ENCODE results near the gene CD44.
A peak's percentile ranks its signal among the peaks of the same experiment; 100 is the strongest.
"Not testable (repeated sequence)": the region's sequence is repeated elsewhere in the genome, so short reads cannot be mapped to it uniquely, and the experiment has no call there.

The CD44 gene

GRCh38 chr11:35138943-35139721, at the start of gene CD44:
Gene CD44 (plus strand): TSS chr11:35139171. CDS start chr11:35139304, 133 bp downstream.
- no peak for TF ChIP-seq CTCF (IDR thresholded peaks at IDR 0.05; ENCODE audit: low read depth, low read length, missing control alignments)
- in situ Hi-C loops (cut with HindIII; ENCODE audit: low sequenced_read_pairs), result no loop called here
- DNase-seq (ENCODE audit: low read depth), result peak; percentile 72
- H3K4me3 ChIP-seq (ENCODE audit: low read depth, low read length), result peak within 1 kb of the TSS; percentile 96

GRCh38 chr11:35089666-35090065, 49.3 kb upstream of the CD44 start:
- no peak for DNase-seq (ENCODE audit: low read depth)
- H3K4me3 ChIP-seq (ENCODE audit: low read depth, low read length), result no peak overlapping the region
- TF ChIP-seq CTCF (IDR thresholded peaks at IDR 0.05; ENCODE audit: low read depth, low read length, missing control alignments), result no peak
- in situ Hi-C loops (cut with HindIII; ENCODE audit: low sequenced_read_pairs), result no loop called here

GRCh38 chr11:35090125-35090524, 48.8 kb upstream of the CD44 start:
- in situ Hi-C loops (cut with HindIII; ENCODE audit: low sequenced_read_pairs), result no loop called here
- no peak overlapping the region for H3K4me3 ChIP-seq (ENCODE audit: low read depth, low read length)
- no peak for TF ChIP-seq CTCF (IDR thresholded peaks at IDR 0.05; ENCODE audit: low read depth, low read length, missing control alignments)
- DNase-seq (ENCODE audit: low read depth), result no peak

- DNase-seq (ENCODE audit: low read depth); H3K4me3 ChIP-seq (ENCODE audit: low read depth, low read length); in situ Hi-C loops (cut with HindIII; ENCODE audit: low sequenced_read_pairs): not testable (repeated sequence)
Measured at GRCh38 chr11:35090991-35091390, 48.0 kb upstream of the CD44 start.

DNA sequence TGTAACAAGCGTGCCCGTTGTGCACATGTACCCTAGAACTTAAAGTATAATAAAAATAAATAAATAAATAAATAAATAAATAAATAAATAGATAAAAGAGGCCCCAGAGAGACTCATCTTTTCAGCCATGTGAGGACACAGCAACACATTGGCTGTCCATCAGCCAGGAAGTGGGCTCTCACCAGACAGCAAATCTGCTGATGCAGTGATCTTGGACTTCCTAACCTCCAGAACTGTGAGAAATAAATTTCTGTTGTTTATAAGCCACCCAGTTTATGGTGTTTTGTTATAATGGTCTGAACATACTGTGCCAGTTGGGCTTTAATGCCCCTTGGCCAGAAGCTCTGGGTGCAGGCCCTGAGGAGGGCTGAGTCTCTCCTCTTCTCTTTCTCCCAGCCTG, 42.2 kb upstream of the CD44 start:
- TF ChIP-seq CTCF (IDR thresholded peaks at IDR 0.05; ENCODE audit: low read depth, low read length, missing control alignments), result no peak
- no peak for DNase-seq (ENCODE audit: low read depth)
- in situ Hi-C loops (cut with HindIII; ENCODE audit: low sequenced_read_pairs), result no loop called here
- no peak overlapping the region for H3K4me3 ChIP-seq (ENCODE audit: low read depth, low read length)

DNA sequence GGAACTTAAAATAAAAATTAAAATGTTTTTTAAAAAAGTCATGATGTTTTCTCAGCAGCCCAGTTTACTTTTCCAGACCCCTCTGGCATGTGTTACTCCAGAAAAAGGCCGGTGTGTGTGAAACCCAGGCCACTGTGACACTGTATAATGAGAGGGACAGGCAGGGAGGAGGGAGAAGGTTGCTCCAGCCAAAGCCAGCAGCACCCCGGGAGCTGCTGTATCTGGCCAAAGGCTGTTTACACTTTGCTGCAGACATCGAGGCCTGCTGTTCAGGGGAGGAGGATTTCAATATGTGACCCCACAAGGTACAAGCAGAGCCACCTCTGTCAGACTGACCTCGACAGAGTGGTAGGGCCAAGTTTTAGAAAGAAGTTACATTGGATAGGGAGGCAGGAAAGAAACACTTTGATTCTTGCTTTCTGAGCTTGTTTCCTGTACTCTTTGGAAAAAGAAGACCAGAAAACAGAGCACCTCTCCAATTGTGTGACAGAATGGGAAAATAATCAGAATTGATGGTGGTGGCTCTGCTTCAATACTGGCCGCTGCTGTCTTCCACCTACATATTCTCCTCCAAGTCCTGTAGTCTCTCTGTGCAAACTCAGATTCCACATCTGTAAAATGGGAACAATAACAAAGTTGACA, 41.0 kb upstream of the CD44 start:
- TF ChIP-seq CTCF (IDR thresholded peaks at IDR 0.05; ENCODE audit: low read depth, low read length, missing control alignments), result no peak
- no peak for DNase-seq (ENCODE audit: low read depth)
- H3K4me3 ChIP-seq (ENCODE audit: low read depth, low read length), result no peak overlapping the region
- in situ Hi-C loops (cut with HindIII; ENCODE audit: low sequenced_read_pairs), result no loop called here

DNA sequence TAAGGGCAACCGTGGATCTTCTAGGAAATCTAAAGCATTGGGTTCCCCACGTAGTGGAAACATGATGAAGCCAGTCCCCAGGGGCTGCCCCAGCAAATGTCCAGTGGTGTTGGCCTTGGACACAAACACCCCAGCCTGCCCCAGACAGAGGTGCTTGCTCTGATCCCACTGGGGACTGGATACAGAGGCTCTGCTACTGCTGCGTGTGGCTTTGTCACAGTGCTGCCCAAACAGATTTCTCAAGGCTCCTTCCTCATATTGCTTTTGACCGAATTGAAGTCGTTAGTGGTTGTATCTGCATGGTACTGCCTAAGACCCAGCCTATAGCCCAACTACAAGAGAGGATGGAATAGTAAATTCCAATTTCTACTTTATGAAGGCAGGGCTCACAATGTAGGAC, 40.1 kb upstream of the CD44 start:
- H3K4me3 ChIP-seq (ENCODE audit: low read depth, low read length), result no peak overlapping the region
- no peak for DNase-seq (ENCODE audit: low read depth)
- TF ChIP-seq CTCF (IDR thresholded peaks at IDR 0.05; ENCODE audit: low read depth, low read length, missing control alignments), result no peak
- in situ Hi-C loops (cut with HindIII; ENCODE audit: low sequenced_read_pairs), result no loop called here

All from astrocyte of the cerebellum (primary cell).